ENCODE measurements around the gene PHOX2A. TPM values are rescaled to one million over a fixed set of nuclear protein-coding genes. Genes with fewer than 3 reads are reported as not detected.

Gene PHOX2A
- total RNA-seq, 1 experiment from 2014 or later: 1.6 TPM

DNA sequence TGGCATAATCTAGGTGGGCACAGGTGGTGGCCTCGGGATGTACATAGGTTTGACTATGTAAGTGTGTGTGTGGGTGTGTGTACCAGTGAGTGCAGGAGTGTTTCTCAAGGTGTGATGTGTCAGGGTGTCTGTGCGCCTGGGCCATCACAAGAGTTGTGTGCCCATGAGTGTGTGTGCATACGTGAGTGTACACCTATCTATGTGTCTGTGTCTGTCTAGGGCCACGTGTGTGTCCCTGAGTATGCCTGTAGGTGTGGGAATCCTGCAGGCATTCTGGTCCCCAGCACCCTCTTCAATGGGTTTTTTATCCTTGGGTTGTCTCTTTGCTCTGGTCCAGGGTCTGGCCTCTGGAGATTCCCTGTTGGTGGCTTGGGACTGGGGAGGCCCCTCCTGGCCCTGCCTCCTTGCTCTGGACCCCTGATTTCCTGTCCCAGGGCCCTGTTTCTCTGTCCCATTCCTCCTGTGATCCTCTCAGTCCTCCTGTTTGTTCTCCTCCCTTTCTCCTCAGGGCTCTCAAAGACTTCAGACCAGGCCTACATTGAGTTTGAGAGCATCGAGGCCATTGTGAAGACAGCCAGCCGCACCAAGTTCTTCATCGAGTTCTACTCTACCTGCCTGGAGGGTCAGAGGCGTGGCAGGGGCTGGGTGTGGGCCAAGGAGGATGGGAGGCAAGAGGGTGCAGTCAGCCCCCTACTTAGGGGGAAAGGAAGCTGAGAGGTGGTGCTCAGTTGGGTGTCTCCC is 10.0 kb downstream of the PHOX2A start:
- DNase-seq (ENCODE audit: low spot score): no peak
- ChIA-PET CTCF (interaction anchor here (0.6 to 0.9 kb wide), 2 partner anchors 121 to 197 kb away, joined by 4 to 6 read pairs; no protein-coding TSS in a partner anchor), POLR2A (no interaction called here)
- H3K36me3 Mint-ChIP-seq: peaks cover 53% of the 10 kb centered on the region
- ATAC-seq: no peak
- no peak overlapping the region for H3K27ac Mint-ChIP-seq
- peaks cover 8% of the 10 kb centered on the region for H3K27me3 Mint-ChIP-seq (ENCODE audit: low read depth)
- H3K4me1 Mint-ChIP-seq: peaks cover 12% of the 10 kb centered on the region
- TF ChIP-seq ZNF416 (CRISPR knock-in tag; IDR thresholded peaks at IDR 0.05): no peak
- TF ChIP-seq ZNF263 (CRISPR knock-in tag; IDR thresholded peaks at IDR 0.05; ENCODE audit: low read depth): no peak
- TF ChIP-seq, protein P1, sequence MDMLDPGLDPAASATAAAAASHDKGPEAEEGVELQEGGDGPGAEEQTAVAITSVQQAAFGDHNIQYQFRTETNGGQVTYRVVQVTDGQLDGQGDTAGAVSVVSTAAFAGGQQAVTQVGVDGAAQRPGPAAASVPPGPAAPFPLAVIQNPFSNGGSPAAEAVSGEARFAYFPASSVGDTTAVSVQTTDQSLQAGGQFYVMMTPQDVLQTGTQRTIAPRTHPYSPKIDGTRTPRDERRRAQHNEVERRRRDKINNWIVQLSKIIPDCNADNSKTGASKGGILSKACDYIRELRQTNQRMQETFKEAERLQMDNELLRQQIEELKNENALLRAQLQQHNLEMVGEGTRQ (CRISPR knock-in tag; IDR thresholded peaks at IDR 0.05): no peak
- no peak for TF ChIP-seq KAT7 (CRISPR knock-in tag; IDR thresholded peaks at IDR 0.05; ENCODE audit: borderline replicate concordance)
- TF ChIP-seq SMAD4 (CRISPR knock-in tag; IDR thresholded peaks at IDR 0.05): no peak
- TF ChIP-seq, protein P2, sequence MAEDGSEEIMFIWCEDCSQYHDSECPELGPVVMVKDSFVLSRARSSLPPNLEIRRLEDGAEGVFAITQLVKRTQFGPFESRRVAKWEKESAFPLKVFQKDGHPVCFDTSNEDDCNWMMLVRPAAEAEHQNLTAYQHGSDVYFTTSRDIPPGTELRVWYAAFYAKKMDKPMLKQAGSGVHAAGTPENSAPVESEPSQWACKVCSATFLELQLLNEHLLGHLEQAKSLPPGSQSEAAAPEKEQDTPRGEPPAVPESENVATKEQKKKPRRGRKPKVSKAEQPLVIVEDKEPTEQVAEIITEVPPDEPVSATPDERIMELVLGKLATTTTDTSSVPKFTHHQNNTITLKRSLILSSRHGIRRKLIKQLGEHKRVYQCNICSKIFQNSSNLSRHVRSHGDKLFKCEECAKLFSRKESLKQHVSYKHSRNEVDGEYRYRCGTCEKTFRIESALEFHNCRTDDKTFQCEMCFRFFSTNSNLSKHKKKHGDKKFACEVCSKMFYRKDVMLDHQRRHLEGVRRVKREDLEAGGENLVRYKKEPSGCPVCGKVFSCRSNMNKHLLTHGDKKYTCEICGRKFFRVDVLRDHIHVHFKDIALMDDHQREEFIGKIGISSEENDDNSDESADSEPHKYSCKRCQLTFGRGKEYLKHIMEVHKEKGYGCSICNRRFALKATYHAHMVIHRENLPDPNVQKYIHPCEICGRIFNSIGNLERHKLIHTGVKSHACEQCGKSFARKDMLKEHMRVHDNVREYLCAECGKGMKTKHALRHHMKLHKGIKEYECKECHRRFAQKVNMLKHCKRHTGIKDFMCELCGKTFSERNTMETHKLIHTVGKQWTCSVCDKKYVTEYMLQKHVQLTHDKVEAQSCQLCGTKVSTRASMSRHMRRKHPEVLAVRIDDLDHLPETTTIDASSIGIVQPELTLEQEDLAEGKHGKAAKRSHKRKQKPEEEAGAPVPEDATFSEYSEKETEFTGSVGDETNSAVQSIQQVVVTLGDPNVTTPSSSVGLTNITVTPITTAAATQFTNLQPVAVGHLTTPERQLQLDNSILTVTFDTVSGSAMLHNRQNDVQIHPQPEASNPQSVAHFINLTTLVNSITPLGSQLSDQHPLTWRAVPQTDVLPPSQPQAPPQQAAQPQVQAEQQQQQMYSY (CRISPR knock-in tag; IDR thresholded peaks at IDR 0.05): no peak
- TF ChIP-seq, protein P3, sequence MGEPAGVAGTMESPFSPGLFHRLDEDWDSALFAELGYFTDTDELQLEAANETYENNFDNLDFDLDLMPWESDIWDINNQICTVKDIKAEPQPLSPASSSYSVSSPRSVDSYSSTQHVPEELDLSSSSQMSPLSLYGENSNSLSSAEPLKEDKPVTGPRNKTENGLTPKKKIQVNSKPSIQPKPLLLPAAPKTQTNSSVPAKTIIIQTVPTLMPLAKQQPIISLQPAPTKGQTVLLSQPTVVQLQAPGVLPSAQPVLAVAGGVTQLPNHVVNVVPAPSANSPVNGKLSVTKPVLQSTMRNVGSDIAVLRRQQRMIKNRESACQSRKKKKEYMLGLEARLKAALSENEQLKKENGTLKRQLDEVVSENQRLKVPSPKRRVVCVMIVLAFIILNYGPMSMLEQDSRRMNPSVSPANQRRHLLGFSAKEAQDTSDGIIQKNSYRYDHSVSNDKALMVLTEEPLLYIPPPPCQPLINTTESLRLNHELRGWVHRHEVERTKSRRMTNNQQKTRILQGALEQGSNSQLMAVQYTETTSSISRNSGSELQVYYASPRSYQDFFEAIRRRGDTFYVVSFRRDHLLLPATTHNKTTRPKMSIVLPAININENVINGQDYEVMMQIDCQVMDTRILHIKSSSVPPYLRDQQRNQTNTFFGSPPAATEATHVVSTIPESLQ (CRISPR knock-in tag; IDR thresholded peaks at IDR 0.05): no peak
- TF ChIP-seq, protein P4, sequence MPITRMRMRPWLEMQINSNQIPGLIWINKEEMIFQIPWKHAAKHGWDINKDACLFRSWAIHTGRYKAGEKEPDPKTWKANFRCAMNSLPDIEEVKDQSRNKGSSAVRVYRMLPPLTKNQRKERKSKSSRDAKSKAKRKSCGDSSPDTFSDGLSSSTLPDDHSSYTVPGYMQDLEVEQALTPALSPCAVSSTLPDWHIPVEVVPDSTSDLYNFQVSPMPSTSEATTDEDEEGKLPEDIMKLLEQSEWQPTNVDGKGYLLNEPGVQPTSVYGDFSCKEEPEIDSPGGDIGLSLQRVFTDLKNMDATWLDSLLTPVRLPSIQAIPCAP (CRISPR knock-in tag; IDR thresholded peaks at IDR 0.05): no peak
- no peak for TF ChIP-seq NR2C2 (CRISPR knock-in tag; IDR thresholded peaks at IDR 0.05)
- TF ChIP-seq ELF4 (CRISPR knock-in tag; IDR thresholded peaks at IDR 0.05; ENCODE audit: low read depth): no peak
- TF ChIP-seq ESRRA (CRISPR knock-in tag; IDR thresholded peaks at IDR 0.05; ENCODE audit: borderline replicate concordance): no peak
- no peaks in the 10 kb centered on the region for H3K9me3 Mint-ChIP-seq
- no peak overlapping the region for H3K4me3 Mint-ChIP-seq

DNA sequence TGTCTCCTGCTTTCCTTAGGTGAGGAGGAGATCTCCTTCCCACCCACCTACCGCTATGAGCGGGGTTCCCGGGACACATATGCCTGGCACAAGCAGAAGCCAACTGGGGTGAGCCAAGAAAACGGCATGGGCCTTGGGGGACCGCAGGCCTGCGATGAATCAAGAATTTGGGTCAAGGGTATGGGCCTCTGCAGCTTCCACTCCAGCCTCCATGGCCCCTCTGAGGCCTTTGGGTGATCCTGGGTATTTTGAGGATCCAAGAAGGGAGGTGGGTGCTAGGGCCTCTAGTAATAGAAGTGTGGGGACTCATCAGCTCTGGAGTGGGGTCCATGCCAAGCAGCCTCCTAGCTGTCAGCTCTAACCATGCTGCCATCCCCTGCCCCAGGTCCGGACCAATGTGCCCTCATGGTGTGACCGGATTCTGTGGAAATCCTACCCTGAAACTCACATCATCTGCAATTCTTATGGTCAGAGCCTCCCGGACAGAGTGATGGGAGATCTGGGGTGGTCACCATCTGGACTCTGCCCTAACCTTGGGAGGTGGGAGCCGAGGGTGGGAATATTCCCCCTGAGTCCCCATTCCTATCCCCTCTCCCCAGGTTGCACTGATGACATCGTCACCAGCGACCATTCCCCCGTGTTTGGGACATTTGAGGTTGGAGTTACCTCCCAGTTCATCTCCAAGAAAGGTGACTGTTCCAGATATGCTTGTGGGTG is 10.8 kb downstream of the PHOX2A start:
- Mint-ChIP-seq H3K27ac (no peak overlapping the region), H3K4me1 (peaks cover 4% of the 10 kb centered on the region), H3K27me3 (ENCODE audit: low read depth) (peaks cover under 1% of the 10 kb centered on the region), H3K36me3 (peaks cover 55% of the 10 kb centered on the region), H3K4me3 (no peak overlapping the region), H3K9me3 (no peaks in the 10 kb centered on the region)
- no peak for ATAC-seq
- ChIA-PET POLR2A (no interaction called here), CTCF (no interaction called here)
- TF ChIP-seq, protein P5, sequence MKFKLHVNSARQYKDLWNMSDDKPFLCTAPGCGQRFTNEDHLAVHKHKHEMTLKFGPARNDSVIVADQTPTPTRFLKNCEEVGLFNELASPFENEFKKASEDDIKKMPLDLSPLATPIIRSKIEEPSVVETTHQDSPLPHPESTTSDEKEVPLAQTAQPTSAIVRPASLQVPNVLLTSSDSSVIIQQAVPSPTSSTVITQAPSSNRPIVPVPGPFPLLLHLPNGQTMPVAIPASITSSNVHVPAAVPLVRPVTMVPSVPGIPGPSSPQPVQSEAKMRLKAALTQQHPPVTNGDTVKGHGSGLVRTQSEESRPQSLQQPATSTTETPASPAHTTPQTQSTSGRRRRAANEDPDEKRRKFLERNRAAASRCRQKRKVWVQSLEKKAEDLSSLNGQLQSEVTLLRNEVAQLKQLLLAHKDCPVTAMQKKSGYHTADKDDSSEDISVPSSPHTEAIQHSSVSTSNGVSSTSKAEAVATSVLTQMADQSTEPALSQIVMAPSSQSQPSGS (CRISPR knock-in tag; IDR thresholded peaks at IDR 0.05; ENCODE audit: borderline replicate concordance, low read depth): no peak
- TF ChIP-seq ZBTB21 (CRISPR knock-in tag; IDR thresholded peaks at IDR 0.05; ENCODE audit: borderline replicate concordance) (no peak), ZNF671 (CRISPR knock-in tag; IDR thresholded peaks at IDR 0.05) (no peak)
- TF ChIP-seq, protein P6, sequence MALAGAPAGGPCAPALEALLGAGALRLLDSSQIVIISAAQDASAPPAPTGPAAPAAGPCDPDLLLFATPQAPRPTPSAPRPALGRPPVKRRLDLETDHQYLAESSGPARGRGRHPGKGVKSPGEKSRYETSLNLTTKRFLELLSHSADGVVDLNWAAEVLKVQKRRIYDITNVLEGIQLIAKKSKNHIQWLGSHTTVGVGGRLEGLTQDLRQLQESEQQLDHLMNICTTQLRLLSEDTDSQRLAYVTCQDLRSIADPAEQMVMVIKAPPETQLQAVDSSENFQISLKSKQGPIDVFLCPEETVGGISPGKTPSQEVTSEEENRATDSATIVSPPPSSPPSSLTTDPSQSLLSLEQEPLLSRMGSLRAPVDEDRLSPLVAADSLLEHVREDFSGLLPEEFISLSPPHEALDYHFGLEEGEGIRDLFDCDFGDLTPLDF (CRISPR knock-in tag; IDR thresholded peaks at IDR 0.05): no peak
- TF ChIP-seq, protein P7, sequence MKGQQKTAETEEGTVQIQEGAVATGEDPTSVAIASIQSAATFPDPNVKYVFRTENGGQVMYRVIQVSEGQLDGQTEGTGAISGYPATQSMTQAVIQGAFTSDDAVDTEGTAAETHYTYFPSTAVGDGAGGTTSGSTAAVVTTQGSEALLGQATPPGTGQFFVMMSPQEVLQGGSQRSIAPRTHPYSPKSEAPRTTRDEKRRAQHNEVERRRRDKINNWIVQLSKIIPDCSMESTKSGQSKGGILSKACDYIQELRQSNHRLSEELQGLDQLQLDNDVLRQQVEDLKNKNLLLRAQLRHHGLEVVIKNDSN (CRISPR knock-in tag; IDR thresholded peaks at IDR 0.05): no peak
- DNase-seq (ENCODE audit: low spot score): no peak

Data from WTC11 (cell line).